HG02610 (cell line): Measurements from ENCODE around the gene TSPEAR.
"Not testable (repeated sequence)": the region's sequence is repeated elsewhere in the genome, so short reads cannot be mapped to it uniquely, and the experiment has no call there.

ENCODE experiments used
- ATAC-seq: cut with Tn5 transposase; IDR thresholded peaks from one replicate; pipeline ENCODE4 v1.9.1; 2021; ENCODE audit warnings: mild to moderate bottlenecking, moderate library complexity; ENCODE audit not compliant: unreplicated experiment

Gene TSPEAR

GRCh38 chr21:44575307-44576024, 135.9 kb downstream of the TSPEAR start:
- no peak for ATAC-seq

- no peak for ATAC-seq
Measured at GRCh38 chr21:44574457-44575306, 136.7 kb downstream of the TSPEAR start.

- ATAC-seq: not testable (repeated sequence)
Measured at GRCh38 chr21:44573630-44574456, 137.5 kb downstream of the TSPEAR start, which contains the start of gene KRTAP10-4. Gene KRTAP10-4, plus strand, starts transcription at chr21:44573729. Its CDS starts 30 bp downstream, at chr21:44573759.

- no peak for ATAC-seq
Measured at GRCh38 chr21:44572959-44573583, 138.3 kb downstream of the TSPEAR start.

GRCh38 chr21:44571844-44572782, 139.3 kb downstream of the TSPEAR start:
- ATAC-seq: no peak

- no peak for ATAC-seq
Measured at GRCh38 chr21:44571296-44571695, 140.1 kb downstream of the TSPEAR start.

GRCh38 chr21:44569861-44570517, 141.4 kb downstream of the TSPEAR start:
- ATAC-seq: no peak

- no peak for ATAC-seq
Measured at GRCh38 chr21:44568667-44569556, 142.5 kb downstream of the TSPEAR start.

GRCh38 chr21:44568261-44568660, 143.1 kb downstream of the TSPEAR start:
- no peak for ATAC-seq

GRCh38 chr21:44567481-44568171, 143.7 kb downstream of the TSPEAR start:
- no peak for ATAC-seq

- ATAC-seq: no peak
Measured at GRCh38 chr21:44566403-44566802, 145.0 kb downstream of the TSPEAR start.

GRCh38 chr21:44564886-44565598, 146.3 kb downstream of the TSPEAR start:
- ATAC-seq: no peak

GRCh38 chr21:44564099-44564498, 147.3 kb downstream of the TSPEAR start:
- ATAC-seq: no peak

- ATAC-seq: no peak
Measured at GRCh38 chr21:44558695-44559094, 152.7 kb downstream of the TSPEAR start, which contains the start of gene KRTAP10-3. Gene KRTAP10-3, minus strand, starts transcription at chr21:44558795. Its CDS starts 80 bp downstream, at chr21:44558715.

GRCh38 chr21:44558329-44558675, 153.1 kb downstream of the TSPEAR start:
- ATAC-seq: not testable (repeated sequence)

GRCh38 chr21:44557491-44558328, 153.7 kb downstream of the TSPEAR start:
- no peak for ATAC-seq
